Ishikawa (cell line): ENCODE data around the gene FNDC5.

ENCODE experiments used
- CEBPB ChIP-seq: IDR thresholded peaks from 2 replicates; pipeline ENCODE4 v1.6.1; 2012
- CREB1 ChIP-seq: IDR thresholded peaks from 2 replicates; pipeline ENCODE4 v1.6.1; 2012; ENCODE audit warnings: low read depth
- EGR1 ChIP-seq: IDR thresholded peaks from 2 replicates; pipeline ENCODE4 v1.6.1; 2012
- EP300 ChIP-seq: IDR thresholded peaks from 2 replicates; pipeline ENCODE4 v1.6.1; 2012; ENCODE audit warnings: borderline replicate concordance
- FOXM1 ChIP-seq: IDR thresholded peaks from 2 replicates; pipeline ENCODE4 v1.6.1; 2012; ENCODE audit warnings: low read depth, borderline replicate concordance
- NFIC ChIP-seq: IDR thresholded peaks from 2 replicates; pipeline ENCODE4 v1.6.1; 2012
- RAD21 ChIP-seq: IDR thresholded peaks from 2 replicates; pipeline ENCODE4 v1.6.1; 2012; ENCODE audit warnings: low read depth
- TAF1 ChIP-seq: IDR thresholded peaks from 2 replicates; pipeline ENCODE4 v1.6.1; 2012; ENCODE audit warnings: low read depth, mild to moderate bottlenecking
- TCF12 ChIP-seq: IDR thresholded peaks from 2 replicates; pipeline ENCODE4 v1.6.1; 2012; ENCODE audit warnings: low read depth
- TEAD4 ChIP-seq: IDR thresholded peaks from 2 replicates; pipeline ENCODE4 v1.6.1; 2012
- YY1 ChIP-seq: IDR thresholded peaks from 2 replicates; pipeline ENCODE4 v1.6.1; 2012; ENCODE audit warnings: low read depth
- ZBTB7A ChIP-seq: IDR thresholded peaks from 2 replicates; pipeline ENCODE4 v1.6.1; 2012; ENCODE audit warnings: low read depth
- TF ChIP-seq, protein P1 (sequence below): IDR thresholded peaks from 2 replicates; pipeline ENCODE4 v1.6.1; 2012; ENCODE audit warnings: low read depth, mild to moderate bottlenecking
- TF ChIP-seq, protein P2 (sequence below): IDR thresholded peaks from 2 replicates; pipeline ENCODE4 v1.6.1; 2012
- TF ChIP-seq, protein P3 (sequence below): IDR thresholded peaks from 2 replicates; pipeline ENCODE4 v1.6.1; 2012

FNDC5 gene

DNA sequence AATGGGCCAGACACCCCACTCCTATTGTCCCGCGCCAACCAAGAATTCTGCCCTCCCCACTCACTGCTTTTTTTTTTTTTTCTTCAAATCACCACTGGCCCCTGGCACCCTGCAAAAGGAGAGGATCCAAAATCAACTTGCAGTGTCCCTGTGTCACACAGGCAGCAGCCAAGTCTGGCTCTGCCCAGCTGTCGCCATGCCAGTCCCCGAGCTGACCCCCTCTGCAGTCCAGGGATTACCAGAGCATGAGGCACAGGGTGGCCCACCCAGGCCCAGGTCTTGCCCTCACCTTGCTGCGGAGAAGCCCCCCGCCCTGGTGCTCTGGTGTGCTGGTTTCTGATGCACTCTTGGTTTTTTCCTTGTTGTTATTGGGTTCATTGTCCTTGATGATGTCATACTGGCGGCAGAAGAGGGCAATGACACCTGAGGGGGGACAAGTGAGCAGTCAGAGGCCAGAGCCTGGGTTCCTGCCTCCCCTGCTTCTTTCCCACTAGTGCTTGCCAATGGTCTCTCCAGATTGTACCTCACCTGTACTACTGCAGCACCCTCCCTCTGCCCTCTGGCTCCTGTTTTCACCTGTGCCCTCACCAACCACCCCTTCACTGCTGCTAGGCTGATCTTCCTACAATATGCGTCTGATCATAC is 6.2 kb downstream of the FNDC5 start:
- no peak for TF ChIP-seq NFIC
- no peak for TF ChIP-seq CEBPB
- TF ChIP-seq FOXM1: no peak

DNA sequence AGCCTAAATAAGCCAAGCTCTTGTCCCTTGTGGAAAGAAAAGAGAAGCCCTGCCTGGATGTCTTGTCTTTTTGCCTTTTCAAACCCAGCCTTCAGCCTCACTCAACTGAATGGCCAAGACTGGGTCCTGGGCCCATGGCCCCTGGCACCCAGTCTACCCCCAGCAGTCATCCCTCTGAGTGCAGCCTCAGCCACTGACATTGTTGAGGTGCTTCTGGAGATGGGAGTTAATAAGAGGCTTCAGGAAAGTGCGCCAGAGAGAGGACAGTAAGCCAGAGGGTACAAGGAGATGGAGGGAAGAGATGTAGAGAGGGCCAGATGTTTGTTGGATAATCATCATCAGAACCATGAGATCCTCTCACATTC is 6.8 kb downstream of the FNDC5 start:
- TF ChIP-seq, protein P1, sequence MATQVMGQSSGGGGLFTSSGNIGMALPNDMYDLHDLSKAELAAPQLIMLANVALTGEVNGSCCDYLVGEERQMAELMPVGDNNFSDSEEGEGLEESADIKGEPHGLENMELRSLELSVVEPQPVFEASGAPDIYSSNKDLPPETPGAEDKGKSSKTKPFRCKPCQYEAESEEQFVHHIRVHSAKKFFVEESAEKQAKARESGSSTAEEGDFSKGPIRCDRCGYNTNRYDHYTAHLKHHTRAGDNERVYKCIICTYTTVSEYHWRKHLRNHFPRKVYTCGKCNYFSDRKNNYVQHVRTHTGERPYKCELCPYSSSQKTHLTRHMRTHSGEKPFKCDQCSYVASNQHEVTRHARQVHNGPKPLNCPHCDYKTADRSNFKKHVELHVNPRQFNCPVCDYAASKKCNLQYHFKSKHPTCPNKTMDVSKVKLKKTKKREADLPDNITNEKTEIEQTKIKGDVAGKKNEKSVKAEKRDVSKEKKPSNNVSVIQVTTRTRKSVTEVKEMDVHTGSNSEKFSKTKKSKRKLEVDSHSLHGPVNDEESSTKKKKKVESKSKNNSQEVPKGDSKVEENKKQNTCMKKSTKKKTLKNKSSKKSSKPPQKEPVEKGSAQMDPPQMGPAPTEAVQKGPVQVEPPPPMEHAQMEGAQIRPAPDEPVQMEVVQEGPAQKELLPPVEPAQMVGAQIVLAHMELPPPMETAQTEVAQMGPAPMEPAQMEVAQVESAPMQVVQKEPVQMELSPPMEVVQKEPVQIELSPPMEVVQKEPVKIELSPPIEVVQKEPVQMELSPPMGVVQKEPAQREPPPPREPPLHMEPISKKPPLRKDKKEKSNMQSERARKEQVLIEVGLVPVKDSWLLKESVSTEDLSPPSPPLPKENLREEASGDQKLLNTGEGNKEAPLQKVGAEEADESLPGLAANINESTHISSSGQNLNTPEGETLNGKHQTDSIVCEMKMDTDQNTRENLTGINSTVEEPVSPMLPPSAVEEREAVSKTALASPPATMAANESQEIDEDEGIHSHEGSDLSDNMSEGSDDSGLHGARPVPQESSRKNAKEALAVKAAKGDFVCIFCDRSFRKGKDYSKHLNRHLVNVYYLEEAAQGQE: no peak
- TF ChIP-seq TAF1 (no peak), EGR1 (no peak), CREB1 (no peak), CEBPB (no peak), YY1 (no peak), FOXM1 (no peak), EP300 (no peak), TEAD4 (no peak), TCF12 (no peak), NFIC (no peak), RAD21 (no peak), ZBTB7A (no peak)
- TF ChIP-seq, protein P2, sequence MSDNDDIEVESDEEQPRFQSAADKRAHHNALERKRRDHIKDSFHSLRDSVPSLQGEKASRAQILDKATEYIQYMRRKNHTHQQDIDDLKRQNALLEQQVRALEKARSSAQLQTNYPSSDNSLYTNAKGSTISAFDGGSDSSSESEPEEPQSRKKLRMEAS: no peak
- TF ChIP-seq, protein P3, sequence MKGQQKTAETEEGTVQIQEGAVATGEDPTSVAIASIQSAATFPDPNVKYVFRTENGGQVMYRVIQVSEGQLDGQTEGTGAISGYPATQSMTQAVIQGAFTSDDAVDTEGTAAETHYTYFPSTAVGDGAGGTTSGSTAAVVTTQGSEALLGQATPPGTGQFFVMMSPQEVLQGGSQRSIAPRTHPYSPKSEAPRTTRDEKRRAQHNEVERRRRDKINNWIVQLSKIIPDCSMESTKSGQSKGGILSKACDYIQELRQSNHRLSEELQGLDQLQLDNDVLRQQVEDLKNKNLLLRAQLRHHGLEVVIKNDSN: no peak

DNA sequence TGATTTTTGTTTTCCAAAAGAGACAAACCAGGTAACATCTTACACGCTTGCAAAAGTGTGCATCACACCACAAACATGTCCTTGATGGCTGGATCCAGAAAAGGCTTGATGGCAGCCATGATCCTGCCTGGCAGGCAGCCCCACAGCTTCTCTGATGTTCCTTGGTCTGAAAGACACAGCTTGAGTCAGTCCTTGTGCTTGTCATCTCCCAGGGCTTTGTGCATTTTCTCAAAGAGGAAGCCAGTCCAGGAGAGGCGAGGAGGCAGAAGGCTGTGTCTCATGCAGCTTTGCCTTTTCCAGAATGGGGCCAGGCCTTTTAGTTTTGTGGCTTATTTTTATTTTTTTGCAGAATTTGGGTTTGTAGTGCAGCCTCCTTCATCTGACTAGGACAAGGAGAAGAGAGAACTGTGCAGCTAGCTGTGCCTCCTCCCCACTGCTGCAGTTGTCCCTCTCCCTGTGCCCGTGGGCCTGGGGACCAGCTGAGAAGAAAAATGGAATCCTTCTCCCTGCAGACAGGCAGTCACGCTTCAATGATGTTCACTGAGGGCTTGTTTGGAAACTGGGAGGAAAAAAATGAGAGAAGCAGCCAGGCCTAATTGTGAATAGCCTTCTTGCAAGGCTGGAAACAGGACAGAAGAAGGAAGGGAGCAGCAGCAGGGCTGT is 7.4 kb downstream of the FNDC5 start:
- TF ChIP-seq NFIC (no peak), YY1 (no peak), EGR1 (no peak), TAF1 (no peak), RAD21 (no peak), TCF12 (no peak), CEBPB (no peak), FOXM1 (no peak), TEAD4 (no peak), CREB1 (no peak), EP300 (no peak), ZBTB7A (no peak)
- TF ChIP-seq, protein P3: no peak
- TF ChIP-seq, protein P1: no peak
- TF ChIP-seq, protein P2: no peak

DNA sequence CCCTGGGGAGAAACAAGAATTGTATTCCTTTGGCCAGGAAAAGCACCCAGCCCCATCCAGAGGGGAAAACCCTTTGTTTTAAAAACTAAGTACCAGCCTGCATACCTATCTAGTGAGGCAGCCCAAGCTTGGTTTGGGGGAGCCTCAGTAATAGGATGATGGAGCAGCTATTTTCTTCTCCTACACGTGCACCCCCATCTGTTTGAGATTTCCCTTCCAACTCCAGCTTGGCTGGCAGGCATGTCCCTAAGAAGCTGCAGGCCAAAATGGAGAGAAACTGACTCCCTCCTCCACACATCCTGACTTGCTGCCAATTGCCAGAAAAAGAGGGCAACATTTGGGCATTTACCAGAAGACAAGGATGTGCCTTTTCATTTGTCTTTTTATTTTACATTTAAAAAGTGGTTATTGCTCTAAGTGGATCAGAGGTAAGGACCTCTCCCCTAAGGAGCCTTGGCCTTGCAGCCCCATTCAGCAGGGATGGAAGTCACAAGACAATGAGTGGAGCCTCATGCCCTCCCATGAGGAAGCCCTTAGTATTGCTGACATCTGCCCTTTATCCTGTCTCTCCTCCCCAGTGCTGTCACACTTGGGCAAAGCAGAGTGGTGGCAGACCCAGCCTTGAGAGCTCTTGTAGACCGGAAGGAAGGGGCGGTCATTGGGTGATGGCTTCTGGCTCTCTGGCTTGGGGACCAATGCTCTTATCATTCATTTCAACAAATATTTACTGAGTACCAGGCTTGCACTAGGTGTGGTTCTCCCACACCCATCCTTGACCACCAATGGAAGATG is 8.6 kb downstream of the FNDC5 start:
- TF ChIP-seq RAD21: no peak
- TF ChIP-seq, protein P3: no peak
- TF ChIP-seq ZBTB7A: no peak
- TF ChIP-seq YY1: no peak
- TF ChIP-seq NFIC: no peak
- TF ChIP-seq TAF1: no peak
- no peak for TF ChIP-seq EGR1
- no peak for TF ChIP-seq CEBPB
- no peak for TF ChIP-seq TCF12
- TF ChIP-seq TEAD4: no peak

DNA sequence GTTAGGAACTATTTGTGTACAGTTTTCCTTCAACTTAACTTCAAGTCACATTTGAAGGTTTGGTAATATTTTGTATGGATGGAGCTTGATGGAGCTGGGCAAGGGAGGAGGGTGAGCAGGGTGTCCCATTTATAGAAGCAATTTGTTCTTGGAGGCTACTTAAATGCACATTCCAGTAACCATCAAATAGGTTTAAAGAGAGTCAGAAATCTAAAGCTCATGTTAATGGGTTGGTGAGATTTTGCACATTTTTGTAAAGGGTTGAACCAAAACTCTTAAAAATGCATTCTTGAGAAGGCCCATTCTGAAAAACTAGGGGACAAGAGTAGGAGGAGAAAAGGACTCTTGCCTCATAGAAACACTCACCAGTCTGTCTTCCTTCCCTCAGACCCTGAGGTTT is 10.1 kb downstream of the FNDC5 start:
- TF ChIP-seq, protein P2: no peak
- TF ChIP-seq TCF12: no peak
- TF ChIP-seq CREB1: no peak
- TF ChIP-seq ZBTB7A: no peak
- no peak for TF ChIP-seq EGR1
- TF ChIP-seq YY1: no peak
- no peak for TF ChIP-seq TAF1
- TF ChIP-seq, protein P3: no peak
- TF ChIP-seq CEBPB: no peak
- TF ChIP-seq EP300: no peak
- no peak for TF ChIP-seq TEAD4
- TF ChIP-seq NFIC: no peak
- no peak for TF ChIP-seq RAD21
